MM.1S (cell line): Measurements from ENCODE around the gene FANCL.

Source experiments
- EZH2 ChIP-seq: fragments of 300-600 bp; sonication (generic); optimal IDR thresholded peaks from 2 replicates; pipeline ENCODE3; 2017; ENCODE audit warnings: low read depth, mild to moderate bottlenecking, antibody characterized with exemption, low read length, mixed read lengths
- TF ChIP-seq, protein P1 (sequence below): fragments of 300-600 bp; sonication (generic); IDR thresholded peaks from 2 replicates; pipeline ENCODE4 v1.5.1; 2016; ENCODE audit warnings: antibody characterized with exemption, low read length, mixed read lengths

DNA sequence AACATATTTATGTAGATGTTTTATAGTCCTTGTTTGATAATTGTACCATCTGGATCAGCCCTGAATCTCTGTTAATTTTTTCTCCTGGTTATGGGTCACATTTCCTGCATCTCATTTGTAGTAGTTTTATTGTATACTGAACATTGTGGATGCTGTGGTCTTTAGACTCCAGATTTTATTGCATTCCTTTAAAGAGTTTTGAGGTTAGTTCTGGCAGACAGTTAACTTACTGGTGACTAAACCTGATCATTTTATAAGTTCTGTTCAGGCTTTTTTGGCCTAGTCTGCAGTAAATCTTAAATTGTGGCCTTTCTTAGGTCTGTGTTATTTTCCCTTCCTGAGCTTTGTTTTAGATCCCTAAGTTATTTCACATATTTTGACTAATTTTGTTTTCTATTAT, 84.3 kb downstream of the FANCL start:
- TF ChIP-seq, protein P1, sequence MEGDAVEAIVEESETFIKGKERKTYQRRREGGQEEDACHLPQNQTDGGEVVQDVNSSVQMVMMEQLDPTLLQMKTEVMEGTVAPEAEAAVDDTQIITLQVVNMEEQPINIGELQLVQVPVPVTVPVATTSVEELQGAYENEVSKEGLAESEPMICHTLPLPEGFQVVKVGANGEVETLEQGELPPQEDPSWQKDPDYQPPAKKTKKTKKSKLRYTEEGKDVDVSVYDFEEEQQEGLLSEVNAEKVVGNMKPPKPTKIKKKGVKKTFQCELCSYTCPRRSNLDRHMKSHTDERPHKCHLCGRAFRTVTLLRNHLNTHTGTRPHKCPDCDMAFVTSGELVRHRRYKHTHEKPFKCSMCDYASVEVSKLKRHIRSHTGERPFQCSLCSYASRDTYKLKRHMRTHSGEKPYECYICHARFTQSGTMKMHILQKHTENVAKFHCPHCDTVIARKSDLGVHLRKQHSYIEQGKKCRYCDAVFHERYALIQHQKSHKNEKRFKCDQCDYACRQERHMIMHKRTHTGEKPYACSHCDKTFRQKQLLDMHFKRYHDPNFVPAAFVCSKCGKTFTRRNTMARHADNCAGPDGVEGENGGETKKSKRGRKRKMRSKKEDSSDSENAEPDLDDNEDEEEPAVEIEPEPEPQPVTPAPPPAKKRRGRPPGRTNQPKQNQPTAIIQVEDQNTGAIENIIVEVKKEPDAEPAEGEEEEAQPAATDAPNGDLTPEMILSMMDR = no peak
- no peak for TF ChIP-seq EZH2
